ENCODE results near the gene MAPK12. TPM values are rescaled to one million over a fixed set of nuclear protein-coding genes. Genes with fewer than 3 reads are reported as not detected.

Gene MAPK12
- total RNA-seq, 1 experiment from 2014 or later, result 24.9 TPM

GRCh38 chr22:50278956-50279619, 17.6 kb upstream of the MAPK12 start:
- intact Hi-C loops (cut with micrococcal nuclease), result no loop called here
- no TSS peak for BruUV-seq (replicated peaks)
- ChIA-PET CTCF (interaction anchor here (0.5 to 0.9 kb wide), 3 partner anchors 14 to 63 kb away, joined by 3 to 4 read pairs (median 3); no protein-coding TSS in a partner anchor), POLR2A (interaction anchor here (1.3 to 1.5 kb wide), 2 partner anchors 26 to 47 kb away, joined by 3 read pairs; partner anchors contain the start of gene DENND6B)
- Mint-ChIP-seq H3K27ac (ENCODE audit: low read depth, unreplicated experiment) (no peak overlapping the region), H3K9me3 (ENCODE audit: unreplicated experiment) (no peaks in the 10 kb centered on the region), H3K27me3 (ENCODE audit: insufficient read depth, unreplicated experiment) (no peaks in the 10 kb centered on the region), H3K4me1 (ENCODE audit: insufficient read depth, unreplicated experiment) (peaks cover 6% of the 10 kb centered on the region), H3K36me3 (ENCODE audit: insufficient read depth, unreplicated experiment) (peaks cover 92% of the 10 kb centered on the region), H3K4me3 (ENCODE audit: unreplicated experiment) (no peak overlapping the region)
- TF ChIP-seq CTCF (IDR thresholded peaks at IDR 0.05; ENCODE audit: unreplicated experiment), result no peak
- no peak for DNase-seq (ENCODE audit: unreplicated experiment)

- Mint-ChIP-seq H3K9me3 (ENCODE audit: unreplicated experiment) (no peaks in the 10 kb centered on the region), H3K27ac (ENCODE audit: low read depth, unreplicated experiment) (no peak overlapping the region), H3K4me1 (ENCODE audit: insufficient read depth, unreplicated experiment) (peaks cover 10% of the 10 kb centered on the region), H3K27me3 (ENCODE audit: insufficient read depth, unreplicated experiment) (no peaks in the 10 kb centered on the region), H3K36me3 (ENCODE audit: insufficient read depth, unreplicated experiment) (peaks cover 92% of the 10 kb centered on the region), H3K4me3 (ENCODE audit: unreplicated experiment) (no peak overlapping the region)
- CTCF ChIA-PET, result interaction anchor here (0.5 kb wide), 1 partner anchor 63 kb away, joined by 4 read pairs; no protein-coding TSS in a partner anchor
- intact Hi-C loops (cut with micrococcal nuclease), result no loop called here
- POLR2A ChIA-PET, result interaction anchor here (1.5 kb wide), 1 partner anchor 27 kb away, joined by 3 read pairs; no protein-coding TSS in a partner anchor
- no peak for DNase-seq (ENCODE audit: unreplicated experiment)
- BruUV-seq (replicated peaks), result no TSS peak
- no peak for TF ChIP-seq CTCF (IDR thresholded peaks at IDR 0.05; ENCODE audit: unreplicated experiment)
Observed at GRCh38 chr22:50278461-50278860, 17.0 kb upstream of the MAPK12 start.

GRCh38 chr22:50277761-50278160, 16.3 kb upstream of the MAPK12 start:
- no peak for DNase-seq (ENCODE audit: unreplicated experiment)
- Mint-ChIP-seq H3K27ac (ENCODE audit: low read depth, unreplicated experiment) (no peak overlapping the region), H3K4me3 (ENCODE audit: unreplicated experiment) (no peak overlapping the region), H3K36me3 (ENCODE audit: insufficient read depth, unreplicated experiment) (peaks cover 85% of the 10 kb centered on the region), H3K9me3 (ENCODE audit: unreplicated experiment) (no peaks in the 10 kb centered on the region), H3K4me1 (ENCODE audit: insufficient read depth, unreplicated experiment) (peaks cover 10% of the 10 kb centered on the region), H3K27me3 (ENCODE audit: insufficient read depth, unreplicated experiment) (no peaks in the 10 kb centered on the region)
- CTCF ChIA-PET, result interaction anchor here (2.5 kb wide), 1 partner anchor 64 kb away, joined by 11 read pairs; no protein-coding TSS in a partner anchor
- POLR2A ChIA-PET, result no interaction called here
- intact Hi-C loops (cut with micrococcal nuclease), result no loop called here
- BruUV-seq (replicated peaks), result no TSS peak
- TF ChIP-seq CTCF (IDR thresholded peaks at IDR 0.05; ENCODE audit: unreplicated experiment), result no peak

GRCh38 chr22:50276143-50276542, 14.7 kb upstream of the MAPK12 start:
- peak; percentile 64 for TF ChIP-seq CTCF (IDR thresholded peaks at IDR 0.05; ENCODE audit: unreplicated experiment)
- Mint-ChIP-seq H3K4me1 (ENCODE audit: insufficient read depth, unreplicated experiment) (peaks cover 6% of the 10 kb centered on the region), H3K4me3 (ENCODE audit: unreplicated experiment) (no peak overlapping the region), H3K27me3 (ENCODE audit: insufficient read depth, unreplicated experiment) (no peaks in the 10 kb centered on the region), H3K36me3 (ENCODE audit: insufficient read depth, unreplicated experiment) (peaks cover 68% of the 10 kb centered on the region), H3K9me3 (ENCODE audit: unreplicated experiment) (no peaks in the 10 kb centered on the region), H3K27ac (ENCODE audit: low read depth, unreplicated experiment) (no peak overlapping the region)
- no TSS peak for BruUV-seq (replicated peaks)
- intact Hi-C loops (cut with micrococcal nuclease), result no loop called here
- DNase-seq (ENCODE audit: unreplicated experiment), result no peak
- POLR2A ChIA-PET, result interaction anchor here (1.3 kb wide), 1 partner anchor 31 kb away, joined by 4 read pairs; no protein-coding TSS in a partner anchor
- CTCF ChIA-PET, result interaction anchor here (0.8 to 5.4 kb wide), 14 partner anchors 8 to 65 kb away, joined by 3 to 38 read pairs (median 6); partner anchors contain the start of genes DENND6B and MAPK12
